ENCODE measurements around the gene OSBPL10. TPM values are rescaled to one million over a fixed set of nuclear protein-coding genes. Genes with fewer than 3 reads are reported as not detected.

OSBPL10 gene
- total RNA-seq, 4 donors from 2014 or later: 7.9 to 25.5 (median 11.8) TPM

DNA sequence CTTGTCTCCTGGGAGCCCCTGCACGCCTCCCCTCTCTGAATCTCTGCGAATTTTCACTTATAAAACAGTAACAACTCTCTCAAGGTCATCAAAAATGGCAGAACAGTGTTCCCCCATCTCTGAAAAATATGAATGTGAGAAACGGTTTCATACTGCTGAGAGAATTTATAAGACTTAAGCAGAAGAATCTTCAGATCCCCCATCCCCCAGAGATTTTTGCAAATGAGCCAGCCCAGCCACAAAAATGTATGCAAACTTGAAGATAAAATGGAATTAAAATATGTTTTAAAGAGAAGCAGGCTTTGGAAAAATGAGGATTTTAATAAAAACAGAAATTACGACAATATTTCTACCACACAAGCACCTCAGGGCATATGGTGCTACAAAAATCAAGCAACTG lies 275.3 kb downstream of the OSBPL10 start:
- no peak overlapping the region for H3K27ac ChIP-seq
- H3K36me3 ChIP-seq: peaks cover 0 to 12% of the 10 kb centered on the region in 2 donors
- peaks cover 0 to 8% (median 0%) of the 10 kb centered on the region in 3 donors for H3K4me1 ChIP-seq
- H3K27me3 ChIP-seq: no peaks in the 10 kb centered on the region
- H3K9me3 ChIP-seq: no peaks in the 10 kb centered on the region
- no peak for ATAC-seq
- TF ChIP-seq CTCF (IDR thresholded peaks at IDR 0.05) (no peak), POLR2A (IDR thresholded peaks at IDR 0.05) (no peak), EP300 (IDR thresholded peaks at IDR 0.05) (no peak), POLR2AphosphoS5 (IDR thresholded peaks at IDR 0.05) (no peak)
- 79 to 82% methylated on average over 3 to 4 of the region's 4 CpGs for WGBS, 2 donors (ENCODE audit: low coverage in 1 of 2)
- no peak overlapping the region for H3K4me3 ChIP-seq

- no peak overlapping the region for H3K27ac ChIP-seq
- ATAC-seq: no peak
- WGBS, 2 donors (ENCODE audit: low coverage in 1 of 2): 40 to 41% methylated on average over 1 to 6 of the region's 7 CpGs
Observed at GRCh38 chr3:31704591-31705179, 276.4 kb downstream of the OSBPL10 start.

DNA sequence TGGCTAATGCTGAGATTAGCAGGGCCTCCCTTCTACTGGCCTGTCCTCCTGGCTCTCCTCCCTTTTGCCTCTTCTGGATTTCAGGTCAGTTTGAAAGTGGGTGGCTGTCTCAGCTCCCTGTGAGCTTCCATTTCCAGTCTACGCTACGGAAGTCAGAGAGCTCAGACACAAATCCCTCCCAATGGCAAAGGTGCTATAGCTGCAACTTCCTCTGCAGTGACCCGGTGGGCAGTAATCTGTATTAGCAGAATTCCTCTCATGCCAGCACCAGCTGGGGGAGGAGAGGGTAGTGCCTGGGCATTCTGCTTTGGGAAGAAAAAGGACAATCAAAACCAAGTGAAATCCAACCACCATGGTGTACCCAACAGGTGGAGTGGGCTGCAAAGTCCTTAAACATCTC lies 276.9 kb downstream of the OSBPL10 start:
- WGBS, 2 donors (ENCODE audit: low coverage in 1 of 2): 89 to 100% methylated on average over 3 of the region's 3 CpGs
- TF ChIP-seq POLR2AphosphoS5 (IDR thresholded peaks at IDR 0.05): no peak
- no peak for TF ChIP-seq EP300 (IDR thresholded peaks at IDR 0.05)
- TF ChIP-seq CTCF (IDR thresholded peaks at IDR 0.05): no peak
- no peak for TF ChIP-seq POLR2A (IDR thresholded peaks at IDR 0.05)

More at GRCh38 chr3:31704591-31705179, 276.4 kb downstream of the OSBPL10 start:
- no peak overlapping the region for H3K4me3 ChIP-seq
- no peaks in the 10 kb centered on the region for H3K27me3 ChIP-seq
- H3K9me3 ChIP-seq: no peaks in the 10 kb centered on the region
- H3K4me1 ChIP-seq: peaks cover 0 to 8% (median 0%) of the 10 kb centered on the region in 3 donors
- no peak for TF ChIP-seq POLR2AphosphoS5 (IDR thresholded peaks at IDR 0.05)
- no peak for TF ChIP-seq EP300 (IDR thresholded peaks at IDR 0.05)
- no peak for TF ChIP-seq CTCF (IDR thresholded peaks at IDR 0.05)
- TF ChIP-seq POLR2A (IDR thresholded peaks at IDR 0.05): no peak
- H3K36me3 ChIP-seq: peaks cover 0 to 12% of the 10 kb centered on the region in 2 donors

GRCh38 chr3:31701286-31701685 lies 279.8 kb downstream of the OSBPL10 start:
- no peak for ATAC-seq
- no peak overlapping the region for H3K27ac ChIP-seq
- peaks cover 0 to 16% of the 10 kb centered on the region in 2 donors for H3K36me3 ChIP-seq
- WGBS, 2 donors (ENCODE audit: low coverage in 1 of 2): 76% methylated on average over 5 of the region's 9 CpGs; no CpG with 5 or more reads in 1 of the 2 donors
- peaks cover 0 to 4% (median 0%) of the 10 kb centered on the region in 3 donors for H3K9me3 ChIP-seq
- no peak overlapping the region for H3K4me3 ChIP-seq
- TF ChIP-seq CTCF (IDR thresholded peaks at IDR 0.05): no peak
- peaks cover 0 to 8% (median 0%) of the 10 kb centered on the region in 3 donors for H3K4me1 ChIP-seq
- no peaks in the 10 kb centered on the region for H3K27me3 ChIP-seq

More for the DNA sequence above, 276.9 kb downstream of the OSBPL10 start:
- Histone ChIP-seq H3K27ac (no peak overlapping the region), H3K36me3 (peaks cover 0 to 12% of the 10 kb centered on the region in 2 donors), H3K9me3 (no peaks in the 10 kb centered on the region), H3K4me3 (no peak overlapping the region), H3K4me1 (peaks cover 0 to 8% (median 0%) of the 10 kb centered on the region in 3 donors), H3K27me3 (no peaks in the 10 kb centered on the region)
- no peak for ATAC-seq

DNA sequence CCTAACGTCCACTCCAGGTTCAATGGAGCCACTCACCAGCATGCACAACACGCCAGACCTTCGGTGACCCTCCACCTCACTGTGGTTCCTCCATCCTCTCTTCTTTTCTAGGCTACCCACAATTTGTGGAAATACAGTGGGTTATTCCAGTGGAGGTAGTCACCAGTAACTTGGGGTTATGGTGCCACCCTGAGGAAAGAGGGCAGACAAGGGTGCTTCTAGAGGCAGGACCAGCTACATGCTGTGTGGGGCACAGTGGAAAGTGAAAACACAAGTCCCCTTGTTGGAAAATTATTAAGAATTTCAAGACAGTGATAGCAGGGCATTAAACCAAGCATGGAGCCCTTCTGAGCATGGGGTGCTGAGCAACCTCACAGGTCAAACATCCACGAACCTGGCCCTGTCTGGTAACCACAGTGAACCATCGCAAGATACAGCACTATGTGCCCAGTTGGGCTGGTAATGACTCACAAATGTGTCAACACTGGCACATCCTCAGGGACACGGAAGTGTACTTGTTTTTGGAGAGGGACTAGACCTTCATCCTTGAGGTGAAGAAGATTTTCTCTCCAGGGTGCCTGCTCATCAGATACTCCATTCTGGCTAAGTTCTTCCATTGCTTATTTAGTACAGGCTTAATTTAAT lies 281.6 kb downstream of the OSBPL10 start:
- H3K27me3 ChIP-seq: no peaks in the 10 kb centered on the region
- 80 to 85% methylated on average over 2 of the region's 6 CpGs for WGBS, 2 donors (ENCODE audit: low coverage in 1 of 2)
- H3K4me1 ChIP-seq: peaks cover 0 to under 1% (median 0%) of the 10 kb centered on the region in 3 donors
- TF ChIP-seq EP300 (IDR thresholded peaks at IDR 0.05) (no peak), POLR2A (IDR thresholded peaks at IDR 0.05) (no peak), POLR2AphosphoS5 (IDR thresholded peaks at IDR 0.05) (no peak), CTCF (IDR thresholded peaks at IDR 0.05) (no peak)
- H3K27ac ChIP-seq: no peak overlapping the region
- H3K9me3 ChIP-seq: peaks cover 0 to 4% (median 0%) of the 10 kb centered on the region in 3 donors
- H3K36me3 ChIP-seq: peaks cover 0 to 16% of the 10 kb centered on the region in 2 donors
- no peak for ATAC-seq
- H3K4me3 ChIP-seq: no peak overlapping the region
